GM23338 (cell line): ENCODE results near the gene LHX3. TPM values are rescaled to one million over a fixed set of nuclear protein-coding genes. Genes with fewer than 3 reads are reported as not detected.
A peak's percentile ranks its signal among the peaks of the same experiment; 100 is the strongest.

ENCODE experiments used
- ATAC-seq: fragments of 200-7000 bp; cut with Tn5 transposase; 3 replicates; pipeline ENCODE4 v1.9.1; 2020
- DNase-seq: peaks from one replicate; pipeline ENCODE4 v3.0.0-alpha.2; 2015; ENCODE audit warnings: low spot score
- H2AFZ ChIP-seq: fragments of 200-600 bp; sonication (generic); 2 replicates; pipeline ENCODE4 v1.8.0; 2016; ENCODE audit warnings: antibody characterized with exemption, mild to moderate bottlenecking, moderate library complexity
- H3F3A ChIP-seq: fragments of 200-600 bp; sonication (generic); replicated peaks from 2 replicates; pipeline ENCODE4 v1.8.0; 2017; ENCODE audit warnings: antibody characterized with exemption, mixed run types, low read depth
- H3K27ac ChIP-seq: fragments of 200-600 bp; sonication (generic); 2 replicates; pipeline ENCODE4 v1.6.1; 2016; ENCODE audit warnings: low read depth
- H3K27me3 ChIP-seq: fragments of 200-600 bp; sonication (generic); 2 replicates; pipeline ENCODE4 v1.8.0; 2016; ENCODE audit warnings: mild to moderate bottlenecking, mixed run types, moderate library complexity; ENCODE audit not compliant: insufficient read depth
- H3K36me3 ChIP-seq: fragments of 200-600 bp; sonication (generic); 2 replicates; pipeline ENCODE4 v1.8.0; 2016; ENCODE audit warnings: mild to moderate bottlenecking; ENCODE audit not compliant: insufficient read depth
- H3K4me1 ChIP-seq: fragments of 200-600 bp; sonication (generic); 2 replicates; pipeline ENCODE4 v1.8.0; 2016; ENCODE audit warnings: mild to moderate bottlenecking, moderate library complexity; ENCODE audit not compliant: insufficient read depth
- H3K4me2 ChIP-seq: fragments of 200-600 bp; sonication (generic); 2 replicates; pipeline ENCODE4 v1.7.1; 2017; ENCODE audit warnings: mixed run types
- H3K4me3 ChIP-seq: fragments of 200-600 bp; sonication (generic); 2 replicates; pipeline ENCODE4 v1.6.1; 2016; ENCODE audit warnings: mixed run types
- H3K79me2 ChIP-seq: fragments of 200-600 bp; sonication (generic); replicated peaks from 2 replicates; pipeline ENCODE4 v1.8.0; 2017; ENCODE audit warnings: mild to moderate bottlenecking; ENCODE audit not compliant: insufficient read depth
- H3K9me2 ChIP-seq: fragments of 200-600 bp; sonication (generic); 2 replicates; pipeline ENCODE4 v1.8.0; 2017; ENCODE audit not compliant: insufficient read depth
- H4K20me1 ChIP-seq: fragments of 200-600 bp; sonication (generic); replicated peaks from 2 replicates; pipeline ENCODE4 v1.8.0; 2017; ENCODE audit warnings: mild to moderate bottlenecking; ENCODE audit not compliant: insufficient read depth
- H3K27ac Mint-ChIP-seq: 2 replicates; pipeline ENCODE4 v1.8.0; 2020; ENCODE audit warnings: inconsistent platforms, mild to moderate bottlenecking, moderate library complexity, mixed read lengths
- H3K27me3 Mint-ChIP-seq: 3 replicates; pipeline ENCODE4 v1.8.0; 2022; ENCODE audit warnings: low read depth, mild to moderate bottlenecking, moderate library complexity, mixed read lengths, inconsistent platforms; ENCODE audit not compliant: insufficient read depth, poor library complexity
- H3K36me3 Mint-ChIP-seq: 3 replicates; pipeline ENCODE4 v1.8.0; 2021; ENCODE audit warnings: low read depth, mild to moderate bottlenecking, inconsistent platforms, moderate library complexity, mixed read lengths
- H3K4me1 Mint-ChIP-seq: 3 replicates; pipeline ENCODE4 v1.8.0; 2020; ENCODE audit warnings: mild to moderate bottlenecking, inconsistent platforms, mixed read lengths
- H3K4me3 Mint-ChIP-seq: 3 replicates; pipeline ENCODE4 v1.8.0; 2021; ENCODE audit warnings: moderate library complexity, mild to moderate bottlenecking, inconsistent platforms, mixed read lengths
- H3K9me3 Mint-ChIP-seq: 3 replicates; pipeline ENCODE4 v1.8.0; 2020; ENCODE audit warnings: moderate library complexity, mild to moderate bottlenecking, inconsistent platforms, mixed read lengths
- CREB1 ChIP-seq: fragments of 250-450 bp; sonication (Bioruptor Pico); IDR thresholded peaks from 2 replicates; pipeline ENCODE4 v1.5.0; 2020; ENCODE audit warnings: low read depth, mild to moderate bottlenecking, moderate library complexity
- EZH2 ChIP-seq: fragments of 200-600 bp; sonication (generic); IDR thresholded peaks from one replicate; pipeline ENCODE4 v1.8.0; 2017; ENCODE audit warnings: antibody characterized with exemption, mild to moderate bottlenecking, low read depth; ENCODE audit not compliant: unreplicated experiment
- EZH2phosphoT487 ChIP-seq: fragments of 200-600 bp; sonication (generic); IDR thresholded peaks from one replicate; pipeline ENCODE4 v1.8.1; 2018; ENCODE audit warnings: antibody characterized with exemption; ENCODE audit not compliant: unreplicated experiment
- JUNB ChIP-seq: IDR thresholded peaks from one replicate; pipeline ENCODE4 v1.6.1; 2016; ENCODE audit warnings: antibody characterized with exemption; ENCODE audit not compliant: unreplicated experiment
- NANOG ChIP-seq: IDR thresholded peaks from 2 replicates; pipeline ENCODE4 v1.6.1; 2016; ENCODE audit warnings: antibody characterized with exemption, borderline replicate concordance
- POLR2AphosphoS5 ChIP-seq: IDR thresholded peaks from 2 replicates; pipeline ENCODE4 v1.6.1; 2016; ENCODE audit warnings: antibody characterized with exemption, low read depth
- REST ChIP-seq: IDR thresholded peaks from one replicate; pipeline ENCODE4 v1.6.1; 2018; ENCODE audit warnings: antibody characterized with exemption; ENCODE audit not compliant: unreplicated experiment
- ZNF114 ChIP-seq: fragments of 250-450 bp; sonication (Bioruptor Pico); IDR thresholded peaks from 2 replicates; pipeline ENCODE4 v1.5.0; 2020; ENCODE audit warnings: mild to moderate bottlenecking, moderate library complexity
- ZNF331 ChIP-seq: fragments of 250-450 bp; sonication (Bioruptor Pico); IDR thresholded peaks from 2 replicates; pipeline ENCODE4 v1.5.0; 2020; ENCODE audit warnings: low read depth, mild to moderate bottlenecking, moderate library complexity
- polyA plus RNA-seq: library from polyadenylated mRNA; unstranded; fragments of >200 nt; fragmentation: Nextera tagmentation; extraction: Ambion mirVana; gene quantifications from 2 replicates; pipeline ENCODE4 v1.2.1, GENCODE V29; 2016
- total RNA-seq: library from RNA; depleted of rRNA; stranded (reverse); fragments of >200 nt; shearing (Covaris generic); gene quantifications from 2 replicates; pipeline ENCODE4 v1.2.3, GENCODE V29; 2014
- TF ChIP-seq, protein P1 (sequence below): IDR thresholded peaks from 2 replicates; pipeline ENCODE4 v1.6.1; 2016; ENCODE audit warnings: antibody characterized with exemption
- TF ChIP-seq, protein P2 (sequence below): fragments of 250-450 bp; sonication (Bioruptor Pico); IDR thresholded peaks from 2 replicates; pipeline ENCODE4 v1.5.0; 2020; ENCODE audit warnings: mild to moderate bottlenecking, moderate library complexity
- TF ChIP-seq, protein P3 (sequence below), 2 experiments: fragments of 200-600 bp in 1 of 2; sonication (generic) in 1 of 2; conservative IDR thresholded peaks; 2 replicates each; pipeline versions ENCODE4 v1.5.1 to v1.6.1; 2016 to 2017; ENCODE audit warnings: antibody characterized with exemption in 2 of 2, low read depth in 2 of 2, mild to moderate bottlenecking in 2 of 2, moderate library complexity in 1 of 2

The LHX3 gene
- total and polyA plus RNA-seq, 2 experiments from 2014 or later, result 0.08 TPM; not detected in 1

GRCh38 chr9:136178061-136178772 lies 26.7 kb downstream of the LHX3 start:
- ATAC-seq, result peak; percentile 7; the same call in 1 of the 3 replicates
- no peaks in the 10 kb centered on the region; the same call in 2 of the 3 replicates for H3K36me3 Mint-ChIP-seq
- H3K79me2 ChIP-seq, result no peaks in the 10 kb centered on the region
- H3K27ac ChIP-seq, result no peak overlapping the region
- H3K4me3 ChIP-seq, result no peak overlapping the region
- peaks cover 6% of the 10 kb centered on the region for H3K4me1 Mint-ChIP-seq
- no peaks in the 10 kb centered on the region for H3K36me3 ChIP-seq
- no peaks in the 10 kb centered on the region for H3F3A ChIP-seq
- no peaks in the 10 kb centered on the region for H3K27me3 ChIP-seq
- TF ChIP-seq EZH2phosphoT487 (no peak), REST (no peak), JUNB (no peak), POLR2AphosphoS5 (no peak), ZNF114 (CRISPR knock-in tag) (no peak), ZNF331 (no peak), CREB1 (CRISPR knock-in tag) (no peak), EZH2 (no peak), NANOG (no peak)
- TF ChIP-seq, protein P1, sequence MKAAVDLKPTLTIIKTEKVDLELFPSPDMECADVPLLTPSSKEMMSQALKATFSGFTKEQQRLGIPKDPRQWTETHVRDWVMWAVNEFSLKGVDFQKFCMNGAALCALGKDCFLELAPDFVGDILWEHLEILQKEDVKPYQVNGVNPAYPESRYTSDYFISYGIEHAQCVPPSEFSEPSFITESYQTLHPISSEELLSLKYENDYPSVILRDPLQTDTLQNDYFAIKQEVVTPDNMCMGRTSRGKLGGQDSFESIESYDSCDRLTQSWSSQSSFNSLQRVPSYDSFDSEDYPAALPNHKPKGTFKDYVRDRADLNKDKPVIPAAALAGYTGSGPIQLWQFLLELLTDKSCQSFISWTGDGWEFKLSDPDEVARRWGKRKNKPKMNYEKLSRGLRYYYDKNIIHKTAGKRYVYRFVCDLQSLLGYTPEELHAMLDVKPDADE, result no peak
- TF ChIP-seq, protein P2, sequence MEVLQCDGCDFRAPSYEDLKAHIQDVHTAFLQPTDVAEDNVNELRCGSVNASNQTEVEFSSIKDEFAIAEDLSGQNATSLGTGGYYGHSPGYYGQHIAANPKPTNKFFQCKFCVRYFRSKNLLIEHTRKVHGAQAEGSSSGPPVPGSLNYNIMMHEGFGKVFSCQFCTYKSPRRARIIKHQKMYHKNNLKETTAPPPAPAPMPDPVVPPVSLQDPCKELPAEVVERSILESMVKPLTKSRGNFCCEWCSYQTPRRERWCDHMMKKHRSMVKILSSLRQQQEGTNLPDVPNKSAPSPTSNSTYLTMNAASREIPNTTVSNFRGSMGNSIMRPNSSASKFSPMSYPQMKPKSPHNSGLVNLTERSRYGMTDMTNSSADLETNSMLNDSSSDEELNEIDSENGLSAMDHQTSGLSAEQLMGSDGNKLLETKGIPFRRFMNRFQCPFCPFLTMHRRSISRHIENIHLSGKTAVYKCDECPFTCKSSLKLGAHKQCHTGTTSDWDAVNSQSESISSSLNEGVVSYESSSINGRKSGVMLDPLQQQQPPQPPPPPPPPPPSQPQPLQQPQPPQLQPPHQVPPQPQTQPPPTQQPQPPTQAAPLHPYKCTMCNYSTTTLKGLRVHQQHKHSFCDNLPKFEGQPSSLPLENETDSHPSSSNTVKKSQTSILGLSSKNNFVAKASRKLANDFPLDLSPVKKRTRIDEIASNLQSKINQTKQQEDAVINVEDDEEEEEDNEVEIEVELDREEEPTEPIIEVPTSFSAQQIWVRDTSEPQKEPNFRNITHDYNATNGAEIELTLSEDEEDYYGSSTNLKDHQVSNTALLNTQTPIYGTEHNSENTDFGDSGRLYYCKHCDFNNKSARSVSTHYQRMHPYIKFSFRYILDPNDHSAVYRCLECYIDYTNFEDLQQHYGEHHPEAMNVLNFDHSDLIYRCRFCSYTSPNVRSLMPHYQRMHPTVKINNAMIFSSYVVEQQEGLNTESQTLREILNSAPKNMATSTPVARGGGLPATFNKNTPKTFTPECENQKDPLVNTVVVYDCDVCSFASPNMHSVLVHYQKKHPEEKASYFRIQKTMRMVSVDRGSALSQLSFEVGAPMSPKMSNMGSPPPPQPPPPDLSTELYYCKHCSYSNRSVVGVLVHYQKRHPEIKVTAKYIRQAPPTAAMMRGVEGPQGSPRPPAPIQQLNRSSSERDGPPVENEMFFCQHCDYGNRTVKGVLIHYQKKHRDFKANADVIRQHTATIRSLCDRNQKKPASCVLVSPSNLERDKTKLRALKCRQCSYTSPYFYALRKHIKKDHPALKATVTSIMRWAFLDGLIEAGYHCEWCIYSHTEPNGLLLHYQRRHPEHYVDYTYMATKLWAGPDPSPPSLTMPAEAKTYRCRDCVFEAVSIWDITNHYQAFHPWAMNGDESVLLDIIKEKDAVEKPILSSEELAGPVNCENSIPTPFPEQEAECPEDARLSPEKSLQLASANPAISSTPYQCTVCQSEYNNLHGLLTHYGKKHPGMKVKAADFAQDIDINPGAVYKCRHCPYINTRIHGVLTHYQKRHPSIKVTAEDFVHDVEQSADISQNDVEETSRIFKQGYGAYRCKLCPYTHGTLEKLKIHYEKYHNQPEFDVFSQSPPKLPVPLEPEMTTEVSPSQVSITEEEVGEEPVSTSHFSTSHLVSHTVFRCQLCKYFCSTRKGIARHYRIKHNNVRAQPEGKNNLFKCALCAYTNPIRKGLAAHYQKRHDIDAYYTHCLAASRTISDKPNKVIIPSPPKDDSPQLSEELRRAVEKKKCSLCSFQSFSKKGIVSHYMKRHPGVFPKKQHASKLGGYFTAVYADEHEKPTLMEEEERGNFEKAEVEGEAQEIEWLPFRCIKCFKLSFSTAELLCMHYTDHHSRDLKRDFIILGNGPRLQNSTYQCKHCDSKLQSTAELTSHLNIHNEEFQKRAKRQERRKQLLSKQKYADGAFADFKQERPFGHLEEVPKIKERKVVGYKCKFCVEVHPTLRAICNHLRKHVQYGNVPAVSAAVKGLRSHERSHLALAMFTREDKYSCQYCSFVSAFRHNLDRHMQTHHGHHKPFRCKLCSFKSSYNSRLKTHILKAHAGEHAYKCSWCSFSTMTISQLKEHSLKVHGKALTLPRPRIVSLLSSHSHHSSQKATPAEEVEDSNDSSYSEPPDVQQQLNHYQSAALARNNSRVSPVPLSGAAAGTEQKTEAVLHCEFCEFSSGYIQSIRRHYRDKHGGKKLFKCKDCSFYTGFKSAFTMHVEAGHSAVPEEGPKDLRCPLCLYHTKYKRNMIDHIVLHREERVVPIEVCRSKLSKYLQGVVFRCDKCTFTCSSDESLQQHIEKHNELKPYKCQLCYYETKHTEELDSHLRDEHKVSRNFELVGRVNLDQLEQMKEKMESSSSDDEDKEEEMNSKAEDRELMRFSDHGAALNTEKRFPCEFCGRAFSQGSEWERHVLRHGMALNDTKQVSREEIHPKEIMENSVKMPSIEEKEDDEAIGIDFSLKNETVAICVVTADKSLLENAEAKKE (CRISPR knock-in tag), result no peak
- TF ChIP-seq, protein P3, sequence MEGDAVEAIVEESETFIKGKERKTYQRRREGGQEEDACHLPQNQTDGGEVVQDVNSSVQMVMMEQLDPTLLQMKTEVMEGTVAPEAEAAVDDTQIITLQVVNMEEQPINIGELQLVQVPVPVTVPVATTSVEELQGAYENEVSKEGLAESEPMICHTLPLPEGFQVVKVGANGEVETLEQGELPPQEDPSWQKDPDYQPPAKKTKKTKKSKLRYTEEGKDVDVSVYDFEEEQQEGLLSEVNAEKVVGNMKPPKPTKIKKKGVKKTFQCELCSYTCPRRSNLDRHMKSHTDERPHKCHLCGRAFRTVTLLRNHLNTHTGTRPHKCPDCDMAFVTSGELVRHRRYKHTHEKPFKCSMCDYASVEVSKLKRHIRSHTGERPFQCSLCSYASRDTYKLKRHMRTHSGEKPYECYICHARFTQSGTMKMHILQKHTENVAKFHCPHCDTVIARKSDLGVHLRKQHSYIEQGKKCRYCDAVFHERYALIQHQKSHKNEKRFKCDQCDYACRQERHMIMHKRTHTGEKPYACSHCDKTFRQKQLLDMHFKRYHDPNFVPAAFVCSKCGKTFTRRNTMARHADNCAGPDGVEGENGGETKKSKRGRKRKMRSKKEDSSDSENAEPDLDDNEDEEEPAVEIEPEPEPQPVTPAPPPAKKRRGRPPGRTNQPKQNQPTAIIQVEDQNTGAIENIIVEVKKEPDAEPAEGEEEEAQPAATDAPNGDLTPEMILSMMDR (conservative IDR thresholded peaks at IDR 0.05; ENCODE audit: low read depth in 2 of 2), result no peak
- H3K4me1 ChIP-seq, result no peaks in the 10 kb centered on the region
- H3K9me3 Mint-ChIP-seq, result no peaks in the 10 kb centered on the region
- DNase-seq, result no peak
- 0 out of 2 replicates have a peak overlapping the region, but pooled peaks have one; percentile 5 for H2AFZ ChIP-seq
- peaks cover 10% of the 10 kb centered on the region for H3K27me3 Mint-ChIP-seq
- no peak overlapping the region for H3K4me3 Mint-ChIP-seq
- no peaks in the 10 kb centered on the region for H4K20me1 ChIP-seq
- H3K27ac Mint-ChIP-seq, result no peak overlapping the region
- H3K9me2 ChIP-seq, result no peaks in the 10 kb centered on the region
- H3K4me2 ChIP-seq, result no peak overlapping the region
